ENCODE measurements around the gene ENPP4.

The ENPP4 gene

DNA sequence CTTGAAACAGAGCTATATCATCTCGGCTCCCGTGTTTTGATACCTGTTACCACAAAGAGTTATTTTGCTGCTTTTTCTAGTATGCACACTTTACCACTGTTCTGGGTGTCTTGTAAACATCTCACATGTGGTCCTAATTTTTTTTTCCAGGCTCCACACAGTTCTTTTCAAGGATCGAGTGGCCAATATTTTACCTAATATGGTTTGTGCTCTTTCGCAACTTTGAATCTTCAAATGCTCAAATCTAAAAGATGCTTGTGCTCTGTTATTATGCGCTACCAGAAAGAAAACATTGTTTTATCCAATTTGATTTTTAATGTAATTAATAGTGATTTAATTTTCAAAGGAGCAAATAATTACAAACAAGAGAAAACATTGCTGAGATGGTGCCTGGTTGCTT, 30.3 kb downstream of the ENPP4 start:
- no peak for ATAC-seq
- TF ChIP-seq ESRRG (CRISPR knock-in tag; IDR thresholded peaks at IDR 0.05), result no peak
- TF ChIP-seq, protein P1, sequence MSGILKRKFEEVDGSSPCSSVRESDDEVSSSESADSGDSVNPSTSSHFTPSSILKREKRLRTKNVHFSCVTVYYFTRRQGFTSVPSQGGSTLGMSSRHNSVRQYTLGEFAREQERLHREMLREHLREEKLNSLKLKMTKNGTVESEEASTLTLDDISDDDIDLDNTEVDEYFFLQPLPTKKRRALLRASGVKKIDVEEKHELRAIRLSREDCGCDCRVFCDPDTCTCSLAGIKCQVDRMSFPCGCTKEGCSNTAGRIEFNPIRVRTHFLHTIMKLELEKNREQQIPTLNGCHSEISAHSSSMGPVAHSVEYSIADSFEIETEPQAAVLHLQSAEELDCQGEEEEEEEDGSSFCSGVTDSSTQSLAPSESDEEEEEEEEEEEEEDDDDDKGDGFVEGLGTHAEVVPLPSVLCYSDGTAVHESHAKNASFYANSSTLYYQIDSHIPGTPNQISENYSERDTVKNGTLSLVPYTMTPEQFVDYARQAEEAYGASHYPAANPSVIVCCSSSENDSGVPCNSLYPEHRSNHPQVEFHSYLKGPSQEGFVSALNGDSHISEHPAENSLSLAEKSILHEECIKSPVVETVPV (CRISPR knock-in tag; IDR thresholded peaks at IDR 0.05), result no peak
- TF ChIP-seq ZFP3 (CRISPR knock-in tag; IDR thresholded peaks at IDR 0.05), result no peak
- no peak for TF ChIP-seq ISL1 (CRISPR knock-in tag; IDR thresholded peaks at IDR 0.05)
- TF ChIP-seq TOX (CRISPR knock-in tag; IDR thresholded peaks at IDR 0.05; ENCODE audit: borderline replicate concordance), result no peak
- no peak for TF ChIP-seq ARNTL (CRISPR knock-in tag; IDR thresholded peaks at IDR 0.05; ENCODE audit: borderline replicate concordance, low read depth)
- no peak for TF ChIP-seq TCF4 (CRISPR knock-in tag; IDR thresholded peaks at IDR 0.05; ENCODE audit: borderline replicate concordance)
- TF ChIP-seq, protein P2, sequence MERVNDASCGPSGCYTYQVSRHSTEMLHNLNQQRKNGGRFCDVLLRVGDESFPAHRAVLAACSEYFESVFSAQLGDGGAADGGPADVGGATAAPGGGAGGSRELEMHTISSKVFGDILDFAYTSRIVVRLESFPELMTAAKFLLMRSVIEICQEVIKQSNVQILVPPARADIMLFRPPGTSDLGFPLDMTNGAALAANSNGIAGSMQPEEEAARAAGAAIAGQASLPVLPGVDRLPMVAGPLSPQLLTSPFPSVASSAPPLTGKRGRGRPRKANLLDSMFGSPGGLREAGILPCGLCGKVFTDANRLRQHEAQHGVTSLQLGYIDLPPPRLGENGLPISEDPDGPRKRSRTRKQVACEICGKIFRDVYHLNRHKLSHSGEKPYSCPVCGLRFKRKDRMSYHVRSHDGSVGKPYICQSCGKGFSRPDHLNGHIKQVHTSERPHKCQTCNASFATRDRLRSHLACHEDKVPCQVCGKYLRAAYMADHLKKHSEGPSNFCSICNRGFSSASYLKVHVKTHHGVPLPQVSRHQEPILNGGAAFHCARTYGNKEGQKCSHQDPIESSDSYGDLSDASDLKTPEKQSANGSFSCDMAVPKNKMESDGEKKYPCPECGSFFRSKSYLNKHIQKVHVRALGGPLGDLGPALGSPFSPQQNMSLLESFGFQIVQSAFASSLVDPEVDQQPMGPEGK (CRISPR knock-in tag; IDR thresholded peaks at IDR 0.05; ENCODE audit: borderline replicate concordance), result no peak
- TF ChIP-seq RARB (CRISPR knock-in tag; IDR thresholded peaks at IDR 0.05), result no peak
- no peak for TF ChIP-seq ZNF70 (CRISPR knock-in tag; IDR thresholded peaks at IDR 0.05)
- TF ChIP-seq OSR1 (CRISPR knock-in tag; IDR thresholded peaks at IDR 0.05), result no peak
- TF ChIP-seq PPARA (CRISPR knock-in tag; IDR thresholded peaks at IDR 0.05; ENCODE audit: borderline replicate concordance), result no peak
- TF ChIP-seq CSDC2 (CRISPR knock-in tag; IDR thresholded peaks at IDR 0.05), result no peak
- no peak for TF ChIP-seq BACH2 (CRISPR knock-in tag; IDR thresholded peaks at IDR 0.05; ENCODE audit: borderline replicate concordance)
- TF ChIP-seq ZNF565 (CRISPR knock-in tag; conservative IDR thresholded peaks at IDR 0.05; ENCODE audit: low read depth), result no peak
- TF ChIP-seq GLIS3 (CRISPR knock-in tag; IDR thresholded peaks at IDR 0.05), result no peak
- TF ChIP-seq ZC3H10 (CRISPR knock-in tag; IDR thresholded peaks at IDR 0.05), result no peak
- TF ChIP-seq, protein P3, sequence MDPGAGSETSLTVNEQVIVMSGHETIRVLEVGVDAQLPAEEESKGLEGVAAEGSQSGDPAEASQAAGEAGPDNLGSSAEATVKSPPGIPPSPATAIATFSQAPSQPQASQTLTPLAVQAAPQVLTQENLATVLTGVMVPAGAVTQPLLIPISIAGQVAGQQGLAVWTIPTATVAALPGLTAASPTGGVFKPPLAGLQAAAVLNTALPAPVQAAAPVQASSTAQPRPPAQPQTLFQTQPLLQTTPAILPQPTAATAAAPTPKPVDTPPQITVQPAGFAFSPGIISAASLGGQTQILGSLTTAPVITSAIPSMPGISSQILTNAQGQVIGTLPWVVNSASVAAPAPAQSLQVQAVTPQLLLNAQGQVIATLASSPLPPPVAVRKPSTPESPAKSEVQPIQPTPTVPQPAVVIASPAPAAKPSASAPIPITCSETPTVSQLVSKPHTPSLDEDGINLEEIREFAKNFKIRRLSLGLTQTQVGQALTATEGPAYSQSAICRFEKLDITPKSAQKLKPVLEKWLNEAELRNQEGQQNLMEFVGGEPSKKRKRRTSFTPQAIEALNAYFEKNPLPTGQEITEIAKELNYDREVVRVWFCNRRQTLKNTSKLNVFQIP (CRISPR knock-in tag; IDR thresholded peaks at IDR 0.05; ENCODE audit: borderline replicate concordance, low read depth), result no peak
- TF ChIP-seq SNAI2 (CRISPR knock-in tag; IDR thresholded peaks at IDR 0.05), result no peak

DNA sequence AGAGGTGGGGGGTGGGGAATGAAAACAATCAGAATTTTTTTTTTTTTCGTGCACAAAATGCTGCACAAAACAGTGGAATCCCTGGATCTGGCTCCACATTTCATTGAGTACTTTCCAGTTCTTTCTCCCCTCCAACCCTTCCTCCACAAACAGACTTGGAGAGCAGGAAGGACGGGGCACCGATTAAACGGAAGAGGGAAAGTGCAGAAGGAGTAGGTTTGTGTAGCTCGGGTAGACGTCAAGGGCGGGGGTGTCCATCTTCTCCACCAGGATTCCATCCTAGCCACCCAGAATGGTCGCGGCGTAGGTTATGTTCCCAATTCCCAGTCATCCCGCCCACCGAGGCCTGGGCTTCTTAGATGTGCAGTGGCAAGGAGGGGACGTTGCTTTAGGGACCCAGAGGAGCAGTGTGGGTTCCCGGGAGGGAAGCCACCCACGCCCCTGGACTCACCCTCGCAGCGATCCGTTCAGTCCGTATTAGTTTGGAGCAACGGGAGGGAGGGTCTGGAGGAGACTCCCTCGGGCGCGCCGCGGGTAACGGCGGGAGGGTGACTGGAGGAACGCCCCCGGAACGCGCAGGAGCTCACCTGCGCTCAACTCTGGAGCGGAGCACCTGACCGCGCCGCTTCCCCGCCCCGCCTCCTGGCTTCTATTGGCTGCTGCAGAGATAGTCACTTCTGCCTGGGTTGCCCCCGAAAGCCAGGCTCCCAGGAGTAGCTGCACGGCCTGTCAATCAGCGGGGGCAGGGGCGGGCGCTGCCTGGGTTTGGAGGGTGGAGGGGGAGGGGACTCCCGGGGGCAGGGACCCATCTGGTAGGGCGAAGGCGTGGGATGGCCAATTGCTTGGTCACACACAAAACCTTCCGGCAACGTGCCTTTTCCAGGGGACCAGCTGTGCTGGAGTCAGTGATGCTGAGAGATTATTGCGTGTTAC, 40.8 kb downstream of the ENPP4 start, which contains the start of gene ENPP5:
ENPP5 (minus strand) TSS at position 624 of the 933 bp plus-strand sequence. CDS start 2,718 bp downstream, outside the sequence.
- ATAC-seq, result no peak
- TF ChIP-seq ZFP30 (CRISPR knock-in tag; IDR thresholded peaks at IDR 0.05) (no peak), TOX (CRISPR knock-in tag; IDR thresholded peaks at IDR 0.05; ENCODE audit: borderline replicate concordance) (no peak), PPARA (CRISPR knock-in tag; IDR thresholded peaks at IDR 0.05; ENCODE audit: borderline replicate concordance) (no peak), ZNF70 (CRISPR knock-in tag; IDR thresholded peaks at IDR 0.05) (no peak), SNAI2 (CRISPR knock-in tag; IDR thresholded peaks at IDR 0.05) (no peak), ZC3H10 (CRISPR knock-in tag; IDR thresholded peaks at IDR 0.05) (no peak), ZNF8 (CRISPR knock-in tag; IDR thresholded peaks at IDR 0.05) (no peak), CSDC2 (CRISPR knock-in tag; IDR thresholded peaks at IDR 0.05) (no peak), OSR1 (CRISPR knock-in tag; IDR thresholded peaks at IDR 0.05) (no peak), TCF4 (CRISPR knock-in tag; IDR thresholded peaks at IDR 0.05; ENCODE audit: borderline replicate concordance) (no peak), ISL1 (CRISPR knock-in tag; IDR thresholded peaks at IDR 0.05) (no peak), GLIS3 (CRISPR knock-in tag; IDR thresholded peaks at IDR 0.05) (no peak), RARB (CRISPR knock-in tag; IDR thresholded peaks at IDR 0.05) (no peak), ARNTL (CRISPR knock-in tag; IDR thresholded peaks at IDR 0.05; ENCODE audit: borderline replicate concordance, low read depth) (no peak)
- TF ChIP-seq, protein P3 (CRISPR knock-in tag; IDR thresholded peaks at IDR 0.05; ENCODE audit: borderline replicate concordance, low read depth), result no peak
- TF ChIP-seq, protein P1 (CRISPR knock-in tag; IDR thresholded peaks at IDR 0.05), result no peak
- TF ChIP-seq, protein P4, sequence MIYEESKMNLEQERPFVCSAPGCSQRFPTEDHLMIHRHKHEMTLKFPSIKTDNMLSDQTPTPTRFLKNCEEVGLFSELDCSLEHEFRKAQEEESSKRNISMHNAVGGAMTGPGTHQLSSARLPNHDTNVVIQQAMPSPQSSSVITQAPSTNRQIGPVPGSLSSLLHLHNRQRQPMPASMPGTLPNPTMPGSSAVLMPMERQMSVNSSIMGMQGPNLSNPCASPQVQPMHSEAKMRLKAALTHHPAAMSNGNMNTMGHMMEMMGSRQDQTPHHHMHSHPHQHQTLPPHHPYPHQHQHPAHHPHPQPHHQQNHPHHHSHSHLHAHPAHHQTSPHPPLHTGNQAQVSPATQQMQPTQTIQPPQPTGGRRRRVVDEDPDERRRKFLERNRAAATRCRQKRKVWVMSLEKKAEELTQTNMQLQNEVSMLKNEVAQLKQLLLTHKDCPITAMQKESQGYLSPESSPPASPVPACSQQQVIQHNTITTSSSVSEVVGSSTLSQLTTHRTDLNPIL (CRISPR knock-in tag; IDR thresholded peaks at IDR 0.05; ENCODE audit: low read depth), result no peak

Measured in SK-N-SH treated with all-trans-retinoic acid at 6 μM for 48 hours (cell line).